GM18519 (cell line): Measurements from ENCODE around the gene ARNT2.

Experiments
- ATAC-seq: cut with Tn5 transposase; IDR thresholded peaks from one replicate; pipeline ENCODE4 v1.9.1; 2021; ENCODE audit warnings: mild to moderate bottlenecking, moderate library complexity; ENCODE audit not compliant: unreplicated experiment, low FRiP score

ARNT2 gene

DNA sequence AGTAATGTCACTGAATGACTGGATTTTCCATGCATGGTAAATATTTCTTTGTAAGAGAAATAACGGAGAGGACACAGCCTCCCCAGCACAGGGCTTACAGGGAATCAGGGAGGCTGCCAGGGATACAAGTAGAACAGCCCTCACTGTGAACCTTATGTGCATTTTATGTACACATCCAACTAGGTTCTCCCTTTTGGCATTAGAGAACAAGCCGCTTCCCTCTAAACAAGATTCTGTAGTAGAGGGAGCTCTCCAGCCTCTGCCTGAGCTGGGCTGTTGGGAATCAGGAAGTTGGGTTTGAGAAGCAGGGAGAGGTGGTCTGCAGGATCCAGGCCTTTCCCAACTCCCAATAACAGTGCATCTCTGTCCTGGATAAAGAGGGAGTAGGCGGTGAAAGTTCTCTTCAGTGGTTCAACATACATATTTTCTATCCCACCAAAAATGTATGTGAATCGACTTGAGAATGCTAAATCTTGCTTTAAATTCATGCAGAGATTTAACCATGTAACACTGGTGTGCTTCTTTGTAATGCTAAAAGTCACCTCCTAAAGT is 83.7 kb downstream of the ARNT2 start:
- no peak for ATAC-seq

- no peak for ATAC-seq
These were observed 84.9 kb downstream of the ARNT2 start for GRCh38 chr15:80489030-80489594.

GRCh38 chr15:80490431-80490990 is 86.3 kb downstream of the ARNT2 start:
- ATAC-seq = no peak

- ATAC-seq = no peak
These were observed 87.1 kb downstream of the ARNT2 start for GRCh38 chr15:80491163-80491847.

- no peak for ATAC-seq
These were observed 88.2 kb downstream of the ARNT2 start for GRCh38 chr15:80492409-80492808.

DNA sequence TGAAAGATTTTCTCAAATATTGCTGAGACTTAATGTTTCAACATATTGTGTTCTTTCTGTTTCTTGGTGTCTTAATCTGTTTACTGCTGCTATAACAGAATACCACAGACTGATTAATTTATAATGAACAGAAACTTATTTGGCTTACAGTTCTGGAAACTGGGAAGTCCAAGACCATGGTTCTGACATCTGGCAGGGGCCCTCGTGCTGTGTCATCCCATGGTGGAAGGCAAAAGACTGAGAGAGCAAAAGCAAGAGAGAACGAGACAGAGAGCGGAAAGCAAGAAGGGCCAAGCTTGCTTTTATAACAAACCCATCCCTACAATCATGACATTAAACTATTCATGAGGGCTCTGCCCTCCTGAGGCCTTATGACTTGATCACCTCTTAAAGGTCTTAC is 88.7 kb downstream of the ARNT2 start:
- ATAC-seq = no peak

DNA sequence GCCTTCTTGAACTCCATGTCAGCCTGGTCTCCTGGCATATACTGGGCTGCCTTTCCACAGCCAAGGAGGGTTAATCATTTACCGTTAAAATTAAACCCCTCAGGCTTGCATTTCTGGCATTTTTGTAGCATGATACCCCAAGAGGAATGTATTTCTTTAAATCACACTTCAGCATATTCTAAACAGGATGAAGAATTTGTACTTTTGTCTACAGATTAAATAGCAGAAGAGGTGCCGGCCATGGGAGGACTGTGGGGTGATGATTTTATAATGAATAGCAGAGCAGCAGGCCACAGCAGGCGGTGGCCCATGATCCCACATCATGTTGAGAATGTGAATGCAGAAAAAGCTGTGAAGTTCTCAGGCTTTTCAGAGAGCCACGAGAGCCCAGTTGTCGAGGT is 90.2 kb downstream of the ARNT2 start:
- ATAC-seq = no peak

- ATAC-seq = no peak
These were observed 90.6 kb downstream of the ARNT2 start for GRCh38 chr15:80494756-80495155.

DNA sequence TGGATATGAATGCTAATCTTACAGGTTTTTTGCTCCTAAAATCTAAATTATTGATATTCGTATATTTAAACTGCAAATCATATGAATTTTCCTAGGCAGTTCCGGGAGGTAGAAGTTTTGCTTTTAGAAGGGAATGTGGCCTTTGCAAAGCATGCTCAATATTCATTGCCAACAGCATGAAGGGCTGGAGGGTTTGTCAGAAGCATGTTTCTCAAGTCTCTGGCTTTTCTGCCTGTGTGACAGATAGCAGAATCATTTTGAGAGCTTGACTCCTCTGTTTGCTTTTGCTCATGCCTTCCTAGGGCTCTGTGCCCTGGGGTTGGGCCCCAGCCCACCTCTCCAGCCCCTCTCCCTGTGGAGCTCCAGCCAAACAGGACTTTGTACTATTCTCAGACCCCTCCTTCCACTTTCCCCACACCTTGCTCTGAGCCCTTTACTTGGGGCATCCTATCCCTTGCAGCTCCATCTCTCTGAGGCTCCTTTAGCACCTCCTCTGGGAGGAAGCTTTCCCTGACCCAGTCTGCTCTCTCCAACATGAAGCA is 91.3 kb downstream of the ARNT2 start:
- ATAC-seq = no peak

- ATAC-seq = no peak
These were observed 91.9 kb downstream of the ARNT2 start for GRCh38 chr15:80496096-80496495.

GRCh38 chr15:80497221-80497620 is 93.0 kb downstream of the ARNT2 start:
- ATAC-seq = no peak

DNA sequence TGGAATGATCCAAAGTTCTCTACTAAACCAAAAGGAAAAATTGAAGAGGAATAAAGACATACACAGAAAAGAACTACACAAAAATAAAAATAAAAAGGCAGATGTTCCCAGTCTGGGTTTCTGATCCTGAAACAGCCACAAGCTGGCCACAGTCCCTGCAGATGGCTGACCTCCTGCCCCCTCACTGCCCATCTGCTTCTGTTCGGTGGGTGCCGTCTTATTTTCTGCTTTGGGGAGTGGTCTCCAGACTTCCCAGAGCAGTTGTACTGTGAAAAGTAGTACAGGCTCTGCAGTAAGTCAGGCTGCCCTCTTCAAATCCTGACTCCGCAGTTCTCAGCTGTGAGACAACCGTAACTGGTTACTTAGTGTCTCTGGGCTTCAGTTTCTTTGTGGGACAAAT is 94.5 kb downstream of the ARNT2 start:
- ATAC-seq = no peak

- ATAC-seq = no peak
These were observed 95.8 kb downstream of the ARNT2 start for GRCh38 chr15:80500021-80500420.

DNA sequence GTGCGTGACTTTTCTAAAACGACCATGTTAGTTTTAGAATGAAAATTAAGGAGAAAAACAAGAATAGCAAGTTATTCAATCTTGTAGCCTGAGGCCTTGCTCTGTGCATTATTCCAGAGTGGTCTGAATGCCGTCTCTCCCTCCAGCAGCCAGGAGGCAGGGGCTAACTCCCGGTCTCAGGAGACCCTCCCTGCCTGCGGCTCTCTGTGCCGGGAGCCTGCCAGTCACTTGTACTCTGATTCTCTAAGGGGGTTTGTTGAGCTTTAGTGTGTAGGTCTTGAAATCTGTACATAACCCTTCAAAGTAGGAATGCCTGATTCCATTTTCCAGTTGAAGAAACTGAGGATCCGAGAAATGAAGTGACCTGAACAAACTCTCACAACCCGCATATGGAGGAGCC is 97.3 kb downstream of the ARNT2 start:
- no peak for ATAC-seq

- no peak for ATAC-seq
These were observed 98.6 kb downstream of the ARNT2 start for GRCh38 chr15:80502782-80503181.

- ATAC-seq = no peak
These were observed 99.3 kb downstream of the ARNT2 start for GRCh38 chr15:80503319-80503952.

- no peak for ATAC-seq
These were observed 100.7 kb downstream of the ARNT2 start for GRCh38 chr15:80504931-80505330.

DNA sequence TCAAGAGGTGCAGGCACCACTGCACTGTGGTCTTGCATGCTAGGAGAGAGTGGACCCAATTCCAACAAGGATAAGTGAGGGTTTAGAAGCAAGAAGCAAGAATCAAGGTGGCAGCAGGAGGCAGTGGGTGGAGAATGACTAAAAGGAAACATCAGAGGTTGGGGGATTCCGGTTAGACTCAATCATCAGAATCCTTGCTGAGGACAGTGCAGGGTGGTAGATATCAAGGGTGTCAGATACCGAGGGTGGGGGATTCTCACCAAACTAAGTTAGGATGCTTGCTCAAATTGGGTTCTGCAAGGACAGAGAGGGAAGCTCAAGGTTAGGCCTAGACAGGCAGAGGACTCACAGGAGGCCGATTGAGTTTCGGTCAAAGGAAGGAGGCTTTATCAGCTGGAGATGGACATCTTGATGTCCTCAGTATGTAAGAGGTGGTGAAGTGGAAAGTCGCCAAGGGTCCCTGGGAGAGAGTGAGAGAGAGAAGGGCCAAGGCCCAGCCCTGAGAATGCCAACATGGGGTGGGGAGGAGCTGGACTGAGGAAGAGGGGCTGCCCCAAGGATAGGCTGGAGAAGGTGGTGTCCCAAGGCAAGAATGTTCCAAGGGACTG is 102.2 kb downstream of the ARNT2 start:
- ATAC-seq = no peak

- no peak for ATAC-seq
These were observed 102.9 kb downstream of the ARNT2 start for GRCh38 chr15:80507131-80507530.

- no peak for ATAC-seq
These were observed 103.6 kb downstream of the ARNT2 start for GRCh38 chr15:80507638-80508316.
